Fibroblast of lung (primary cell): Measurements from ENCODE around the gene IZUMO1. TPM values are rescaled to one million over a fixed set of nuclear protein-coding genes. Genes with fewer than 3 reads are reported as not detected.

Experiments
- DNase-seq, 2 donors: peaks; one replicate each; pipeline versions ENCODE4 v3.0.0 to v3.0.0-alpha.2; 2010; ENCODE audit warnings: low read depth in 2 of 2
- H2AFZ ChIP-seq: 2 replicates; pipeline ENCODE4 v1.5.1; 2012; ENCODE audit warnings: low read length, control low read depth, inconsistent platforms
- H3K27ac ChIP-seq: 2 replicates; pipeline ENCODE4 v1.5.1; 2011; ENCODE audit warnings: low read length, control low read depth; ENCODE audit not compliant: insufficient read depth
- H3K27me3 ChIP-seq: 2 replicates; pipeline ENCODE4 v1.5.1; 2011; ENCODE audit warnings: mild to moderate bottlenecking, low read length; ENCODE audit not compliant: control insufficient read depth, insufficient read depth
- H3K36me3 ChIP-seq: 2 replicates; pipeline ENCODE4 v1.5.1; 2011; ENCODE audit warnings: low read length; ENCODE audit not compliant: control insufficient read depth, insufficient read depth
- H3K4me1 ChIP-seq: 2 replicates; pipeline ENCODE4 v1.5.1; 2011; ENCODE audit warnings: low read length; ENCODE audit not compliant: control insufficient read depth, insufficient read depth; ENCODE audit errors: extremely low read depth
- H3K4me2 ChIP-seq: 2 replicates; pipeline ENCODE4 v1.5.1; 2011; ENCODE audit warnings: low read length, control low read depth; ENCODE audit not compliant: insufficient read depth; ENCODE audit errors: extremely low read depth
- H3K4me3 ChIP-seq, 4 experiments: fragments of 200-600 bp in 1 of 4; sonication (generic) in 1 of 4; replicated peaks in 1 of 4; 2 replicates each; pipeline ENCODE4 v1.5.1; 2011 to 2016; ENCODE audit warnings: low read length in 4 of 4, low read depth in 3 of 4, mild to moderate bottlenecking in 3 of 4, control low read depth in 2 of 4, inconsistent platforms in 1 of 4, mixed read lengths in 1 of 4; ENCODE audit not compliant: insufficient read depth in 1 of 4; ENCODE audit errors: control extremely low read depth in 1 of 4
- H3K79me2 ChIP-seq: 2 replicates; pipeline ENCODE4 v1.5.1; 2012; ENCODE audit warnings: mild to moderate bottlenecking, low read length, inconsistent platforms; ENCODE audit not compliant: control insufficient read depth, insufficient read depth
- H3K9ac ChIP-seq: 2 replicates; pipeline ENCODE4 v1.5.1; 2011; ENCODE audit warnings: mild to moderate bottlenecking, low read length, control low read depth; ENCODE audit not compliant: insufficient read depth
- H3K9me3 ChIP-seq: 2 replicates; pipeline ENCODE4 v1.5.1; 2012; ENCODE audit warnings: low read depth, low read length; ENCODE audit not compliant: control insufficient read depth, insufficient read depth
- H4K20me1 ChIP-seq: 2 replicates; pipeline ENCODE4 v1.5.1; 2011; ENCODE audit warnings: low read length; ENCODE audit not compliant: control insufficient read depth, insufficient read depth; ENCODE audit errors: extremely low read depth
- EZH2 ChIP-seq: IDR thresholded peaks from 2 replicates; pipeline ENCODE4 v1.5.1; 2012; ENCODE audit warnings: low read length, control low read depth, mild to moderate bottlenecking; ENCODE audit errors: missing control alignments
- polyA plus RNA-seq, 2 donors: library from polyadenylated mRNA; depleted of rRNA in 1 of 2; stranded (reverse) in 1 of 2; unstranded in 1 of 2; fragments of >200 nt; gene quantifications; 2 replicates each; pipeline ENCODE4 v1.2.1, GENCODE V29; 2011 to 2012; ENCODE audit warnings: missing spikeins in 1 of 2
- total RNA-seq: library from RNA; depleted of rRNA; stranded (reverse); fragments of >200 nt; gene quantifications from 2 replicates; pipeline ENCODE4 v1.2.1, GENCODE V29; 2014
- TF ChIP-seq, protein P1 (sequence below), 2 donors: IDR thresholded peaks in 1 of 2; conservative IDR thresholded peaks in 1 of 2; 1 replicate in 1 of 2; 2 replicates in 1 of 2; pipeline ENCODE4 v1.5.1; 2011 to 2012; ENCODE audit warnings: low read length in 2 of 2, control low read depth in 1 of 2, inconsistent platforms in 1 of 2, low read depth in 1 of 2, mild to moderate bottlenecking in 1 of 2

The IZUMO1 gene
- total and polyA plus RNA-seq, 2 donors (not counting 1 experiment from before 2014, with no cell fraction given): not detected

DNA sequence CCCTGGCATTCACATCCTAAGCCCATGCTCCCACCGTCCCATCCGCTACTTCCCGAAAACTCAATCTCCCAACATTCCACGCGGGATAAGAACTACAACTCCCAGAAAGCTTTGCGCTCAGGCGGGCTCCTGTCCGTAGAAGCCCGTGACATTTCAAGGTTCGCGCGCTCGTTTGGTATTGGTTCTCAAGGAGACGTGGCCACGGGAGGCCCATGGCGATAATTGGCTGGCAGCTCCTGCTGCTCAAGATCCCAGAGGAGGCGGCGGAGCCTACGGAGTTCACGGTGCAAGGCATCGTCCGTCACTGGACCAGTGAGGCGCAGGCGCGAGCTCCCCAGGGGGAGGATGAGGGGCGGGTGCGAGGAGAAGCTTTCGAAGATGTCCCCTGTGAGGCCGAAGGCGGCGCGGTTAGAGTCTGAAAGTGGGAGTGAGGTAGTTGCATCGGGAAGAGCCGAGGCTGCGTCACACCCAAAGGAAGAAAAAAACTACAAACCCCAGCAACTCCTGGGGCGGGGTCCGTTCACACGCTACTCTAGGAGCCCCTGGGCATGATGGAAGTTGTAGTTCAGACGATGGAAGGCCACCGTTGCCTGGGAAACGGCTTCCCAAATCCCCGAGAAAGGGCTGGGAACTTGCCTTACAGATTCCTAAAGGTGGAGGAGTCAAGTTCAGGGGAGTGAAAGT is 26.0 kb downstream of the IZUMO1 start:
- peak; percentile 99 for DNase-seq
- H3K79me2 ChIP-seq: no peaks in the 10 kb centered on the region
- peak overlapping the region; percentile 94 for H2AFZ ChIP-seq
- H4K20me1 ChIP-seq: no peaks in the 10 kb centered on the region
- no peaks in the 10 kb centered on the region for H3K9me3 ChIP-seq
- peaks cover 6% of the 10 kb centered on the region for H3K4me1 ChIP-seq
- no peaks in the 10 kb centered on the region for H3K27me3 ChIP-seq
- H3K4me2 ChIP-seq: peak overlapping the region; percentile 80
- H3K27ac ChIP-seq: peak overlapping the region; percentile 88
- peak overlapping the region; percentile 64 to 73 (median 68) for H3K4me3 ChIP-seq
- peak overlapping the region; percentile 71 for H3K9ac ChIP-seq
- TF ChIP-seq, protein P1, sequence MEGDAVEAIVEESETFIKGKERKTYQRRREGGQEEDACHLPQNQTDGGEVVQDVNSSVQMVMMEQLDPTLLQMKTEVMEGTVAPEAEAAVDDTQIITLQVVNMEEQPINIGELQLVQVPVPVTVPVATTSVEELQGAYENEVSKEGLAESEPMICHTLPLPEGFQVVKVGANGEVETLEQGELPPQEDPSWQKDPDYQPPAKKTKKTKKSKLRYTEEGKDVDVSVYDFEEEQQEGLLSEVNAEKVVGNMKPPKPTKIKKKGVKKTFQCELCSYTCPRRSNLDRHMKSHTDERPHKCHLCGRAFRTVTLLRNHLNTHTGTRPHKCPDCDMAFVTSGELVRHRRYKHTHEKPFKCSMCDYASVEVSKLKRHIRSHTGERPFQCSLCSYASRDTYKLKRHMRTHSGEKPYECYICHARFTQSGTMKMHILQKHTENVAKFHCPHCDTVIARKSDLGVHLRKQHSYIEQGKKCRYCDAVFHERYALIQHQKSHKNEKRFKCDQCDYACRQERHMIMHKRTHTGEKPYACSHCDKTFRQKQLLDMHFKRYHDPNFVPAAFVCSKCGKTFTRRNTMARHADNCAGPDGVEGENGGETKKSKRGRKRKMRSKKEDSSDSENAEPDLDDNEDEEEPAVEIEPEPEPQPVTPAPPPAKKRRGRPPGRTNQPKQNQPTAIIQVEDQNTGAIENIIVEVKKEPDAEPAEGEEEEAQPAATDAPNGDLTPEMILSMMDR (conservative IDR thresholded peaks at IDR 0.05 in 1 of 2, IDR thresholded peaks at IDR 0.05 in 1 of 2; ENCODE audit: low read depth in 1 of 2, low read length in 2 of 2): no peak
- TF ChIP-seq EZH2: no peak
- H3K36me3 ChIP-seq: no peaks in the 10 kb centered on the region

DNA sequence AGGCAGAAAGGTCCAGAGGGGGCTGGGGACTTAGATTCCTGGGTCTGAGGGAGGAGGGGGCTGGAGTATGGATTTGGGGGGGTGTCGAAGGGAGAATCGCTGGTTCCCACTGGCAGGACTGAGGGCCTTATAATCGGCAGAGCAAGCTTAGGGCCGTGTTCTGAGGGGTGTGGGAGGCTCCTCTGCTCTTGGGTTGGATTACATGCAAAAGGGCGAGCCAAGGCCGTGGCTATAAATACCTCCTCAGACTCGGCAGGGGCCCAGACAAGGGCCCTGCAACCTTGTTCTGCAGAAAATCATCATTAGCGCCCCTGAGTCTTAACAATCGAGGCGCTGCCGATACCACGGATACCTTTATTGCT is 26.5 kb downstream of the IZUMO1 start:
- Histone ChIP-seq H4K20me1 (no peaks in the 10 kb centered on the region), H3K27ac (peak overlapping the region; percentile 88), H3K79me2 (no peaks in the 10 kb centered on the region), H2AFZ (peak overlapping the region; percentile 66), H3K9me3 (no peaks in the 10 kb centered on the region), H3K4me1 (peaks cover 4% of the 10 kb centered on the region), H3K9ac (no peak overlapping the region), H3K4me3 (peak overlapping the region; percentile 64 to 73 (median 68)), H3K4me2 (peak overlapping the region; percentile 80), H3K27me3 (no peaks in the 10 kb centered on the region), H3K36me3 (no peaks in the 10 kb centered on the region)
- TF ChIP-seq, protein P1 (conservative IDR thresholded peaks at IDR 0.05 in 1 of 2, IDR thresholded peaks at IDR 0.05 in 1 of 2; ENCODE audit: low read depth in 1 of 2, low read length in 2 of 2): no peak
- no peak for TF ChIP-seq EZH2
- DNase-seq: no peak

DNA sequence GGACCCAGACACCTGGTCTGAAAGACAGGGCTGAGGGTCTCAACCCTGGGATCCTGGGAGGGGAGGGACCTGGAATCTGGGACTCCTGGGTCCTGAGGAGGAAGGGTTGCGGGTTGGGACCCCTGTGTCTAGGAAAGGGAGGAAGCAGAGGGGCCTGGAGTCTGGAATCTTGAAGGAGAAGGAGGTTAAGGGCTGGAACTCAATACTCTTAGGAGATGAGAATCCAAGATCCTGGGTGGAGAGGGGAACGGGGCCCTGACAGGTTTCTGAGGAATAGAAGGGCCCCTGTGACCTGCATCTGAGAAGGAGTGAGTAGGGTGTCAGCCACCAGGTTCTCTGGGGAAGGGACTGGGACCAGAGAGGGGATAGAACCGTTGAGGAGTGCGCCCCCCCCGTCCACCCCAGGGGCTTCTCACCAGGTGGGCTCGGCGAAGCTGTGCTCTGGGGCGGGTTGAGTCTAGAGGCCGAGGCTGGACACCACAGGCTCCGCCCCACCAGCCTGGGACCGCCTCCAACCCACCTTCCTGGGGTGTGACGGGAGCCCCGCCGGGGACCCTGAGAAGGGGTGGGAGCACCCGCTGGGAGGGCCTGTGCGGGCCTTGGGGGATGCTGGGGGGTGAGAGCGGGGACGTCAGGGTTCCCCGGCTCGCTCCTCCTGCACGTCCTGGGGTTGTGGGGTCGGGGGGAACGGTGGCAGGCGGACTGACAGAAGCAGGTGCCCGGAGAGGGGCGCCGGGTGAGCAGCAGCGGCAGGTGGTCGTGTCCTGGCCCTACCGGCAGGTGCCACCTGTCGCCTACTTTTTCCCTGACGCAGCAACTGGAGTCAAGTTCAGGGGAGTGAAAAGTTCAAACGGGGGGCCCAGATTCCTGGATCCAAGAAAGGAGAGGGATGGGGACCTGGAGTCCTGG is 27.2 kb downstream of the IZUMO1 start, which contains the start of gene MAMSTR:
Gene MAMSTR (minus strand): TSS at position 463 of the 909 bp plus-strand sequence. CDS start 694 bp downstream, outside the sequence.
- H3K27me3 ChIP-seq: no peaks in the 10 kb centered on the region
- no peak within 1 kb of the TSS for H3K9ac ChIP-seq
- H3K4me3 ChIP-seq: peak within 1 kb of the TSS; percentile 64 to 73 (median 68)
- no peaks in the 10 kb centered on the region for H4K20me1 ChIP-seq
- H3K36me3 ChIP-seq: no peaks in the 10 kb centered on the region
- H3K4me1 ChIP-seq: peaks cover 6% of the 10 kb centered on the region
- H3K27ac ChIP-seq: peak within 1 kb of the TSS; percentile 88
- no peaks in the 10 kb centered on the region for H3K79me2 ChIP-seq
- H2AFZ ChIP-seq: peak within 1 kb of the TSS; percentile 66
- H3K4me2 ChIP-seq: peak within 1 kb of the TSS; percentile 80
- DNase-seq: no peak
- TF ChIP-seq EZH2: no peak
- no peaks in the 10 kb centered on the region for H3K9me3 ChIP-seq
